B cell (primary cell): ENCODE results near the gene MAPT. TPM values are rescaled to one million over a fixed set of nuclear protein-coding genes. Genes with fewer than 3 reads are reported as not detected.

Source experiments
- ATAC-seq: fragments of 200-7000 bp; cut with Tn5 transposase; one replicate; pipeline ENCODE4 v1.10.0; 2021; ENCODE audit warnings: low read depth, mild to moderate bottlenecking, moderate number of reproducible peaks, moderate library complexity
- CTCF ChIA-PET: fragments of 350-600 bp; sonication (Branson Sonifier 250); formaldehyde crosslinking; loops from one replicate; lab custom pipeline; 2021; ENCODE audit warnings: antibody characterized with exemption, inconsistent platforms; lab: Charles Lee
- POLR2A ChIA-PET: fragments of 350-600 bp; sonication (Branson Sonifier 250); formaldehyde crosslinking; loops from one replicate; lab custom pipeline; 2021; ENCODE audit warnings: antibody characterized with exemption; lab: Charles Lee
- DNase-seq: peaks from one replicate; pipeline ENCODE4 v3.0.0; 2013
- H2AFZ ChIP-seq: 2 replicates; pipeline ENCODE4 v1.6.1; 2012; ENCODE audit warnings: mild to moderate bottlenecking, low read depth, low read length; ENCODE audit not compliant: insufficient read depth, poor library complexity, severe bottlenecking
- H3K27ac ChIP-seq, 2 donors: 1 replicate in 1 of 2; 2 replicates in 1 of 2; pipeline ENCODE4 v1.5.1; 2012 to 2013; ENCODE audit warnings: low read length in 2 of 2, mild to moderate bottlenecking in 2 of 2, moderate library complexity in 1 of 2
- H3K27me3 ChIP-seq, 4 experiments: fragments of 200-600 bp in 1 of 4; sonication (generic) in 1 of 4; replicated peaks in 1 of 4; 1 replicate in 2 of 4; 2 replicates in 2 of 4; pipeline versions ENCODE4 v1.6.1 to v1.7.0; 2013 to 2016; ENCODE audit warnings: low read length in 3 of 4, mild to moderate bottlenecking in 2 of 4, mixed read lengths in 1 of 4, moderate library complexity in 1 of 4; ENCODE audit not compliant: insufficient read depth in 4 of 4, control insufficient read depth in 3 of 4; ENCODE audit errors: control extremely low read depth in 1 of 4
- H3K36me3 ChIP-seq, 2 experiments: replicated peaks in 1 of 2; 1 replicate in 1 of 2; 2 replicates in 1 of 2; pipeline versions ENCODE4 v1.6.1 to v1.7.1; 2013; ENCODE audit warnings: low read length in 1 of 2; ENCODE audit not compliant: insufficient read depth in 2 of 2, control insufficient read depth in 1 of 2; ENCODE audit errors: control extremely low read depth in 1 of 2, extremely low read depth in 1 of 2
- H3K4me1 ChIP-seq, 2 donors: fragments of 200-600 bp in 1 of 2; sonication (generic) in 1 of 2; 1 replicate in 1 of 2; 2 replicates in 1 of 2; pipeline versions ENCODE4 v1.5.1 to v1.6.1; 2013 to 2017; ENCODE audit warnings: low read length in 2 of 2; ENCODE audit not compliant: control insufficient read depth in 2 of 2, insufficient read depth in 2 of 2
- H3K4me2 ChIP-seq: replicated peaks from 2 replicates; pipeline ENCODE3; 2012; ENCODE audit warnings: mild to moderate bottlenecking, low read depth, low read length; ENCODE audit not compliant: poor library complexity, severe bottlenecking
- H3K4me3 ChIP-seq, 5 experiments: fragments of 200-600 bp in 1 of 5; sonication (generic) in 1 of 5; 1 replicate in 3 of 5; 2 replicates in 2 of 5; pipeline versions ENCODE4 v1.5.1 to v1.7.0; 2011 to 2016; ENCODE audit warnings: low read length in 4 of 5, mild to moderate bottlenecking in 4 of 5, low read depth in 2 of 5, control low read depth in 1 of 5, moderate library complexity in 1 of 5; ENCODE audit not compliant: insufficient read depth in 1 of 5; ENCODE audit errors: control extremely low read depth in 1 of 5, extremely low read depth in 1 of 5
- H3K79me2 ChIP-seq: fragments of 200-600 bp; sonication (generic); one replicate; pipeline ENCODE4 v1.6.0; 2016; ENCODE audit warnings: low read length; ENCODE audit not compliant: control insufficient read depth, insufficient read depth
- H3K9ac ChIP-seq: fragments of 200-600 bp; sonication (generic); 2 replicates; pipeline ENCODE4 v1.6.1; 2017; ENCODE audit warnings: mild to moderate bottlenecking, low read length, moderate library complexity
- H3K9me3 ChIP-seq, 3 donors: one replicate each; pipeline versions ENCODE4 v1.6.1 to v1.7.1; 2013; ENCODE audit warnings: low read length in 2 of 3; ENCODE audit not compliant: control insufficient read depth in 2 of 3, insufficient read depth in 1 of 3; ENCODE audit errors: control extremely low read depth in 1 of 3
- H4K20me1 ChIP-seq: 2 replicates; pipeline ENCODE4 v1.6.0; 2012; ENCODE audit warnings: mild to moderate bottlenecking, low read length; ENCODE audit not compliant: insufficient read depth, control insufficient read depth, poor library complexity, severe bottlenecking
- H3K27ac Mint-ChIP-seq: one replicate; pipeline ENCODE4 v1.8.0; 2021; ENCODE audit warnings: mixed read lengths
- H3K27me3 Mint-ChIP-seq: one replicate; pipeline ENCODE4 v1.8.0; 2021; ENCODE audit warnings: mixed read lengths
- H3K4me1 Mint-ChIP-seq: one replicate; pipeline ENCODE4 v1.8.0; 2021; ENCODE audit warnings: mixed read lengths
- H3K4me3 Mint-ChIP-seq: one replicate; pipeline ENCODE4 v1.8.0; 2021; ENCODE audit warnings: mixed read lengths
- H3K9me3 Mint-ChIP-seq: one replicate; pipeline ENCODE4 v1.8.0; 2022; ENCODE audit warnings: mixed read lengths; ENCODE audit not compliant: insufficient read depth
- EZH2 ChIP-seq: IDR thresholded peaks from 2 replicates; pipeline ENCODE4 v1.6.1; 2012; ENCODE audit warnings: borderline replicate concordance, low read depth, mild to moderate bottlenecking, moderate library complexity, low read length; ENCODE audit not compliant: insufficient read depth, poor library complexity, severe bottlenecking
- WGBS: methylation state at CpG from one replicate; pipeline ENCODE4 v1.1.5; 2013; ENCODE audit warnings: missing lambda C conversion rate; ENCODE audit not compliant: insufficient coverage; 5-methylcytosine and 5-hydroxymethylcytosine counted together
- intact Hi-C: fragments of 100-400 bp; cut with micrococcal nuclease; formaldehyde crosslinking; loops from one replicate; pipeline ENCODE4 v1.10.0; 2022
- polyA plus RNA-seq: library from polyadenylated mRNA; depleted of rRNA; stranded (reverse); fragments of >200 nt; gene quantifications from 2 replicates; pipeline ENCODE4 v1.2.3, GENCODE V29; 2012
- total RNA-seq, 2 donors: library from RNA; stranded (reverse); fragments of 120-200 nt in 1 of 2; gene quantifications; 1 replicate in 1 of 2; 2 replicates in 1 of 2; pipeline versions ENCODE4 v1.2.3 to v1.2.4, GENCODE V29; 2013 to 2022
- TF ChIP-seq, protein P1 (sequence below): fragments of 200-600 bp; IDR thresholded peaks from one replicate; pipeline ENCODE4 v1.8.0; 2022; ENCODE audit warnings: antibody characterized with exemption, mild to moderate bottlenecking

The MAPT gene
- total and polyA plus RNA-seq, 2 donors (not counting 1 experiment from before 2014, with no cell fraction given), result 0.13 to 0.20 TPM

- Histone ChIP-seq H3K9me3 (no peaks in the 10 kb centered on the region), H3K36me3 (peaks cover 19 to 56% of the 10 kb centered on the region in 2 experiments), H3K9ac (no peak overlapping the region), H3K4me2 (no peak overlapping the region), H3K4me3 (no peak overlapping the region), H3K27ac (no peak overlapping the region), H3K79me2 (peaks cover 12% of the 10 kb centered on the region), H4K20me1 (peaks cover 13% of the 10 kb centered on the region), H3K4me1 (no peaks in the 10 kb centered on the region), H3K27me3 (no peaks in the 10 kb centered on the region), H2AFZ (no peak overlapping the region)
- H3K4me3 Mint-ChIP-seq, result no peak overlapping the region
- no peak for TF ChIP-seq EZH2
- TF ChIP-seq, protein P1, sequence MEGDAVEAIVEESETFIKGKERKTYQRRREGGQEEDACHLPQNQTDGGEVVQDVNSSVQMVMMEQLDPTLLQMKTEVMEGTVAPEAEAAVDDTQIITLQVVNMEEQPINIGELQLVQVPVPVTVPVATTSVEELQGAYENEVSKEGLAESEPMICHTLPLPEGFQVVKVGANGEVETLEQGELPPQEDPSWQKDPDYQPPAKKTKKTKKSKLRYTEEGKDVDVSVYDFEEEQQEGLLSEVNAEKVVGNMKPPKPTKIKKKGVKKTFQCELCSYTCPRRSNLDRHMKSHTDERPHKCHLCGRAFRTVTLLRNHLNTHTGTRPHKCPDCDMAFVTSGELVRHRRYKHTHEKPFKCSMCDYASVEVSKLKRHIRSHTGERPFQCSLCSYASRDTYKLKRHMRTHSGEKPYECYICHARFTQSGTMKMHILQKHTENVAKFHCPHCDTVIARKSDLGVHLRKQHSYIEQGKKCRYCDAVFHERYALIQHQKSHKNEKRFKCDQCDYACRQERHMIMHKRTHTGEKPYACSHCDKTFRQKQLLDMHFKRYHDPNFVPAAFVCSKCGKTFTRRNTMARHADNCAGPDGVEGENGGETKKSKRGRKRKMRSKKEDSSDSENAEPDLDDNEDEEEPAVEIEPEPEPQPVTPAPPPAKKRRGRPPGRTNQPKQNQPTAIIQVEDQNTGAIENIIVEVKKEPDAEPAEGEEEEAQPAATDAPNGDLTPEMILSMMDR, result no peak
- no peak for DNase-seq
- ChIA-PET POLR2A (no interaction called here), CTCF (interaction anchor here (0.8 to 1.2 kb wide), 2 partner anchors 52 to 147 kb away, joined by 3 read pairs; no protein-coding TSS in a partner anchor)
- intact Hi-C loops, result no loop called here
- H3K4me1 Mint-ChIP-seq, result no peaks in the 10 kb centered on the region
- no peak overlapping the region for H3K27ac Mint-ChIP-seq
- no CpG with 5 or more reads among the region's 1 CpG for WGBS
- H3K27me3 Mint-ChIP-seq, result no peaks in the 10 kb centered on the region
- H3K9me3 Mint-ChIP-seq, result no peaks in the 10 kb centered on the region
- ATAC-seq, result no peak
Observed at GRCh38 chr17:46064460-46064859, 170.1 kb downstream of the MAPT start.

GRCh38 chr17:46071796-46072195 is 177.4 kb downstream of the MAPT start:
- H3K27me3 Mint-ChIP-seq, result no peaks in the 10 kb centered on the region
- peaks cover 16% of the 10 kb centered on the region for H3K79me2 ChIP-seq
- no CpG with 5 or more reads among the region's 5 CpGs for WGBS
- no peak overlapping the region for H3K27ac ChIP-seq
- peaks cover 13 to 23% of the 10 kb centered on the region in 2 experiments for H3K36me3 ChIP-seq
- TF ChIP-seq EZH2, result no peak
- TF ChIP-seq, protein P1, result no peak
- ATAC-seq (no peak), DNase-seq (no peak)
- peaks cover 5% of the 10 kb centered on the region for H3K4me1 Mint-ChIP-seq
- no peaks in the 10 kb centered on the region for H3K9me3 ChIP-seq
- CTCF ChIA-PET, result interaction anchor here (0.9 to 1.4 kb wide), 3 partner anchors 9 to 141 kb away, joined by 4 to 5 read pairs (median 4); no protein-coding TSS in a partner anchor
- H3K4me1 ChIP-seq, result no peaks in the 10 kb centered on the region
- H4K20me1 ChIP-seq, result peaks cover 47% of the 10 kb centered on the region
- no peak overlapping the region for H3K4me3 Mint-ChIP-seq
- H3K4me3 ChIP-seq, result no peak overlapping the region
- POLR2A ChIA-PET, result no interaction called here
- no peaks in the 10 kb centered on the region for H3K9me3 Mint-ChIP-seq
- no peak overlapping the region for H2AFZ ChIP-seq
- no peak overlapping the region for H3K27ac Mint-ChIP-seq
- no peak overlapping the region for H3K9ac ChIP-seq
- intact Hi-C loops, result no loop called here
- no peaks in the 10 kb centered on the region for H3K27me3 ChIP-seq
- no peak overlapping the region for H3K4me2 ChIP-seq
